GM19467 (cell line): ENCODE results near the gene HELZ.

ENCODE experiments used
- ATAC-seq: cut with Tn5 transposase; IDR thresholded peaks from one replicate; pipeline ENCODE4 v1.9.1; 2021; ENCODE audit warnings: mild to moderate bottlenecking, moderate library complexity; ENCODE audit not compliant: unreplicated experiment

Gene HELZ

DNA sequence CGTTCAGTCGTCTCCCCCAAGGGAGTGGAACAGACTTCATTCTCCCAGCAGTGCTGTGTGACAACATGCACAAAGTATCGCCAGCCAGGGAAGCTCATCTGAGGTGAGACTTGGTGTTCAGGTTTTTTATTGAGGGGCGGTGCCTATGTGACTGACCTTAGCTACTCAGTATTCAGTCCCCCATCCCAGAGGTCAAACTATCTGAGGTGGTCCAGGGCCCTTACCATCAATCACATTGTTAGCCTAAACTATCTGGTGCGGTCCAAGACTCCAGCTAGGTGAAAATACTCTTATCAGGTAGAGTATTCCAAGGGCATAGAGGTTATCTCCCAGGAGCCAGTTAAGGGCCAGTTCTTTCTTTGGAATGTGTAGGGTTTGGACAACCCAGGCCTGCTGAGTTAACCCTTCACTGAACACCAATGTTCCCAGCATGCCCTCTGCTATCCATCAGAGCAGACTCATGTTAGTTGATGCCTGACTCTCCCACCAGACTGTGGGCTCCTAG, 206.1 kb downstream of the HELZ start:
- no peak for ATAC-seq

GRCh38 chr17:67035131-67036083, 209.6 kb downstream of the HELZ start:
- no peak for ATAC-seq

GRCh38 chr17:67033613-67034012, 211.4 kb downstream of the HELZ start:
- ATAC-seq, result no peak

- ATAC-seq, result no peak
These were observed 212.0 kb downstream of the HELZ start for GRCh38 chr17:67032985-67033384.

GRCh38 chr17:67032382-67032781, 212.6 kb downstream of the HELZ start:
- ATAC-seq, result no peak

DNA sequence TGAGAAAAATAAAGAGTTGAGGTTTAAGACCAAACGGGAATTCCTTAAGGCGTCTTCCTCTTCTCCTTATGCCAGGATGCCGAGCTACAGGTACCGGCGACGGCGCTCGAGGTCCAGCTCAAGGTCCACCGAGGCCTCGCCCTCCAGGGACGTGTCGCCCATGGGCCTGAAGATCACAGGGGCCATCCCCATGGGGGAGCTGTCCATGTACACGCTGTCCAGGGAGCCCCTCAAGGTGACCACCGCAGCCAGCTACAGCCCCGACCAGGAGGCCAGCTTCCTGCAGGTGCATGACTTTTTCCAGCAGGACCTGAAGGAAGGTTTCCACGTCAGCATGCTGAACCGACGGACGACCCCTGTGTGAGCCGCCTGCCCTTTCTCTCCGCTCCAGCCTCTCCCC, 214.4 kb downstream of the HELZ start:
- ATAC-seq, result no peak

GRCh38 chr17:67027031-67027628, 217.9 kb downstream of the HELZ start:
- ATAC-seq, result no peak

DNA sequence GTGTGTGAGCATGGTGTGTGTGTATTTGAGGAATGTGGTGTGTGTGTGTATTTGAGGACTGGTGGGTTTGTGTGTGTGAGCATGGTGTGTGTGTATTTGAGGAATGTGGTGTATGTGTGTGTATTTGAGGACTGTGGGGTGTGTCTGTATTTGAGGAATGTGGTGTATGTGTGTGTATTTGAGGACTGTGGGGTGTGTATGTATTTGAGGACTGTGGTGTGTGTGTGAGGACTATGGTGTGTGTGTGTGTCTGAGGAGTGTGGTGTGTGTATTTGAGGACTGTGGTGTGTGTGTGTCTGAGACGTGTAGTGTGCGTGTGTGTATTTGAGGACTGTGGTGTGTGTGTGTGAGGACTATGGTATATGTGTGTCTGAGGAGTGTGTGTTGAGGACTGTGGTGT, 218.7 kb downstream of the HELZ start:
- ATAC-seq, result no peak

DNA sequence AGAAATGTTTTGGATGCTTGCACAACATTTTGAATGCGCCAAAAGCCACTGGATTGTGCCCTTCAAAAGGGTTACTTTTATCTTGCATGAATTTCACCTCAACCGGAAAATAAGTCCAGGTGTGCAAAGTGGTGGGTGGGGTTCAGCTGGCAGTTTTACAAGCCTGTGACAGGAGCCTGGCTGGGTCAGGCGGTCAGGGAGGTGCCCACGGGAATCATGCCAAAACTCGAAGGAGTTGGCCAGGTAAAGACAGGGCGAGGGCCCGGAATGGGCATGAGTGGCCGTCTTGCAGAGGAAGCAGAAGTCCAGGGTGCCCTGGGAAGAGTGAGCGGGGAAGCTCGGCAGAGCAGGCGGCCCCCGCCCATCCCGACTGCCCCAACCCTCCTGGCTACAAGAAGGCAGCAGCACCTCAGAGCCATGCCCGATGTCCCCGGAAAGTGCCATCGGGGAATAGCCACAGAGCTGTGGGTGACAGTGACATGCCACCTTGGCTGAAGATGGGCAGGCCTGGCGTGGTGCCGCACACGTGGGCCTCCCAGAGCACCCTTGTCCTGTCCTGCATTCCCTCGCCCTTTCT, 219.7 kb downstream of the HELZ start:
- ATAC-seq, result no peak

DNA sequence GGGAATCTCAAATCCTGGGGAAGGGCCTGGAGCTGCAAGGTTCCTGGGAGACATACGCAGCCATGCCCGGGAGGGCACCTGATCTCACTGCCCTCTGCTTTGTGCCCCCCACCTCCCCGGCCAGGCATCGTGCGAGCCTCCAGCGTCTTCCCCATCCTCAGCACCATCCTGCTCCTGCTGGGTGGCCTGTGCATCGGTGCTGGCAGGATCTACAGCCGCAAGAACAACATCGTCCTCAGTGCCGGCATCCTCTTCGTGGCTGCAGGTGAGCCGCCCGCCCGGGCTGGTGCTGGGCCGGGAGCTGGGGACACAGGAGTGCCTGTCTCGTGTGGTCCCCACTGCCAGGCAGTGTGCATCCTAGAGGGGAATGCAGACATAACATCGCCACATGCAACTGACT, 220.3 kb downstream of the HELZ start:
- ATAC-seq, result no peak

DNA sequence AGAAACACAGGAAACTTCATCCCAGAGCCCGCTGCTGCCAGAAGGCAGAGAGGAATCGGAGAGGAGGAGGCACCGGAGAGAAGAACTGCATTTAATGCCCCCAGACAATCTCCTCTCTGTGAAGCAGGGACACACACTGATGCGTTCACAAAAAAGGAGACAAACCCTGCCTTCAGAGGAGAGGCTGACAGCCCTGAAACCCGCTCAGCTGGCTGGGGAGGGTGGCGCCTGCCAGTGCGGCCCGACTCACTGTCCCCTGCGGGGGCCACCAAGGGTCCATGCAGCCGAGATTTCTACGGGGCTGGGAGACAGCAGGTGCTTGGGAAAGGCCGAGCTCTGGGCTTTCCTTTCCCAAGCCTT, 222.6 kb downstream of the HELZ start:
- no peak for ATAC-seq

- no peak for ATAC-seq
These were observed 223.1 kb downstream of the HELZ start for GRCh38 chr17:67021743-67022450.

- no peak for ATAC-seq
These were observed 223.8 kb downstream of the HELZ start for GRCh38 chr17:67021196-67021595.
